HG02571 (cell line): Measurements from ENCODE around the gene SPSB1.

Source experiments
- ATAC-seq: cut with Tn5 transposase; IDR thresholded peaks from one replicate; pipeline ENCODE4 v1.9.1; 2021; ENCODE audit warnings: mild to moderate bottlenecking, moderate library complexity; ENCODE audit not compliant: unreplicated experiment

SPSB1 gene

DNA sequence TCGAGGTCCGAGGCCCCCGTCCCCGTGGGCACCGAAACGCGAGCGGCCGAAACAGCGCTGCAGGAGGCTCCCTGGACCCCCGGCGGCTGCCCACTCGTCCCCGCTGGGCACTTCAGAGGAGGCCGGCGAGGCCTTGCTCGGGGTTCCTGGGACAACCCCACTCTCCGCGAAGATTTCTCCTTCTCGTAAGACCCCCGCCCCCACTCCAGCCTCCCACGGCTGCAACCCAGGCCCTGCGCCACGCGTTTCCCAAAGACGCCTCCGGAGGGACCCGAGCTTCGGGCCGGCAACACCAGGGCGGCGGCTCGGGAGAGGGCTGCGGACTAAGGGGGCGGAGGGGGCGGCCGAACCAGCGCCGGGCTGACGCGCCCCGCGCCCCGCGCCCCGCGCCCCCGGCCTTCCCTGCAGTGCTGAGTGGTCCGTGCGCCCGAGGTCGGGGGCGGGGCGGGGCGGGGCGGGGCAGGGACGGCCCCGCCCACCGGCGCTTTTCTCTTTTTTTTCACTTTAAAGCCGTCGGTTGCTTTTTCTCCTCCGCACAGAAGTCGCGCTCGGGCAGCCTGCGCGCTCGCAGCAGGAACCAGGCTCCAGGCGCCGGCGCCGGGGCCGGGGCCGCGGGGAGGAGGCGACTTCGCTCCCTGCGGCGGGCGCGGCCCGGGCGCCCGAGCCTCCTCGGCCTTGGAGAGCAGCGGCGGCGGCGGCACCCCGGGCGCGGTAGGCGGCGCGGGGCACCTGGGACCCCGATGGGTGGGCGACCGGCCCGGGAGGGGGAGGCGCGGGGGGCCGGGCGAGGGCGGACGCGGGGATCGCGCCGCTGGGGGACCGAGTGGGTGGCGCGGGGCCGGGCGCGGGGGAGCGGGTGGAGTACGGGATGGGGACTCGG lies at the start of gene SPSB1:
Gene SPSB1 (plus strand): TSS at position 534 of the 880 bp plus-strand sequence. CDS start 62,998 bp downstream, outside the sequence.
- no peak for ATAC-seq

DNA sequence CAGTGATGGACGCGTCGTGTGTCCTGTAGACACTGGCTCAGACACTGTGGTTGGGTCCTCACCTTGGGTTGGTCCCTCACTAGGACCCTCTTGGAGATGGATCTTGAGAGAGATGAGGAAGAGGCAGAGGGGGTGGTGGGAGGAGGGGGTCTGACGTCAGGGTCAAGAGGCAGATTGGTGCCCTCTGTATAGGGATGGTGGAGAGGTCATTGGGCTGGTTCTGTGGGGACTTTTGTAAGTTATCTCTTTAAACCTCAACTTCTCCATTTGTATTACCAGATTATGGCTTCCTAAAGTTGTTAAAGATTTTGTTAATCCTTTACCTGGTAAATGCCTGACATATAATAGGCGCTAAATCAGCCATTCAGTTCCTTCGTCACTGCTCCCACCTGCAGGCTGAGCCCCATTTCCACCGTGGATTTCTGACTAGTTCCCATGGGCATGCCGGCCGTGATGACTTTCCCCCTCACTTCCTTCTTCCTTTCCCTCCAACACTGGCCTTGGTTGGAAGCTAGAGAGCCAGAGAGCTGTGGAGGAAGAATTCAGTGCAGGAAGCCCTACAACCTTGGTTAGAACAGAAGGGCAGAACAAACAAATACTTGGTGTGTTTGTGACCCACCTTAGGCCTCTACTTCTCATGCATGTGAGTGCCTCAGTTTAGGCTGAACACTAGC lies 49.5 kb upstream of the SPSB1 start:
- no peak for ATAC-seq

DNA sequence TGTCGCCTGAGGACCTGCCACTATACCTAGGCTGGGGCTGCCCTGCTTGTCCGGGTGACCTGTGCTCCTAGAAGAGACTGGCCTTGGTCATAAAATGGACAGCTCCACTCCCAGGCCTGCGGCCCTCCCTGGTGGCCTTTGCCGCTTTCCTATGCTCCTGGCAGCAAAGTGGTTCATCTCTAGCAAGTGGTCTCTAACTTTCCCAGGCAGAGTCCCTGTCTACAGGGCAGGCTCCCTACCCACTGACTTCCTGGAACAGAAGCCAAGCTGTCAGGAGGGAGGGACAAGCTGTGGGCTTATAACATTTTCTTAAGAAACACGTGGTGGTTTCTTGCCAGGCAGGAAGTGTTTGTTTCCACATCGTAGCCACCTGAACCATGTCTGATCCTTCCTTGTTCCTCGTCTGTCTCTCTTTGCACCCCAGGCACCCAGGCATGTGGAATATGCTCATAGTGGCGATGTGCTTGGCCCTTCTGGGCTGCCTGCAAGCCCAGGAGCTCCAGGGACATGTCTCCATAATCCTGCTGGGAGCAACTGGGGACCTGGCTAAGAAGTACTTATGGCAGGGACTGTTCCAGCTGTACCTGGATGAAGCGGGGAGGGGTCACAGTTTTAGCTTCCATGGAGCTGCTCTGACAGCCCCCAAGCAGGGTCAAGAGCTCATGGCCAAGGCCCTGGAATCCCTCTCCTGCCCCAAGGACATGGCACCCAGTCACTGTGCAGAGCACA lies 48.0 kb upstream of the SPSB1 start:
- ATAC-seq = no peak

DNA sequence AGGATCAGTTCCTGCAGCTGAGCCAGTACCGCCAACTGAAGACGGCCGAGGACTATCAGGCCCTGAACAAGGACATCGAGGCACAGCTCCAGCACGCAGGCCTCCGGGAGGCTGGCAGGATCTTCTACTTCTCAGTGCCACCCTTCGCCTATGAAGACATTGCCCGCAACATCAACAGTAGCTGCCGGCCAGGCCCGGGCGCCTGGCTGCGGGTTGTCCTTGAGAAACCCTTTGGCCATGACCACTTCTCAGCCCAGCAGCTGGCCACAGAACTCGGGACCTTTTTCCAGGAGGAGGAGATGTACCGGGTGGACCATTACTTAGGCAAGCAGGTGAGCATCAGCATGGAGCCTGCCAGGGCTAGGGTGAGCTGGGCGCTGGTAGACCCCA lies 47.5 kb upstream of the SPSB1 start:
- no peak for ATAC-seq

DNA sequence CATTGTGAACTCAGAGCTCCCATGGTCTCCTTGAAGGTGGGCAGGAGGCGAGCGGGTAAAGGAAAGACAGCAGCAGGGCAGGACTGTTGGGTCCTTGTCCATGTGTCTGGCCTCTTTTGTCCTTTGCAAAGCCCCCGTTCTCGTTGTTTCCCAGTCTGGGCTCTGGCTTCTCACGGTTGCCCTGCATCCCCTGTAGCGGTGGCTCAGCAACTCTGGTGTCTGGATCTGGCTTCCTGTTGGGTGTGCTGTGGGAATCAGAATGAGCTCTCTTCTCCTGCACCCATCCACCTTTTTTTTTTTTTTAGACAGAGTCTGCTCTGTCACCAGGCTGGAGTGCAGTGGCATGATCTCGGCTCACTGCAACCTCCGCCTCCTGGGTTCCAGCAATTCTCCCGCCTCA lies 47.0 kb upstream of the SPSB1 start:
- ATAC-seq = no peak

DNA sequence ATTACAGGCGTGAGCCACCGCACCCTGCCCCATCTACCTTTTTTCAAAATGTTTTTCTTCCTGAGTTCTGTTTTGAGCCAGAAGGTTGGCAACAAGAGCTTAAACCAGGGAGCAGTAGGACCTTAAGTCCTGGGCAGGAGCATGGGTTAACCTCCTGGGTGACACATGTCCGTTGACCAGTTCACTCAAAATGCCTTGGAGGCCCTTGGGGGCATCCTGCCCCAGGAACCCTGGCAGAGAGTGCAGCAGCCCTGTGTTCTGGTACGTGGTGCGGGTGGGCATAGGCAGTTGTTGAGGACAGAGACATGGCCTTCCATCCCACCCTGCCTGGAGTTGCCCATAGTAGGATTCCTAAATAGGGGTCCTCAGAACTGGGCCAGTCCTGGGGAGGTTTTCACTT lies 46.5 kb upstream of the SPSB1 start:
- ATAC-seq = no peak

DNA sequence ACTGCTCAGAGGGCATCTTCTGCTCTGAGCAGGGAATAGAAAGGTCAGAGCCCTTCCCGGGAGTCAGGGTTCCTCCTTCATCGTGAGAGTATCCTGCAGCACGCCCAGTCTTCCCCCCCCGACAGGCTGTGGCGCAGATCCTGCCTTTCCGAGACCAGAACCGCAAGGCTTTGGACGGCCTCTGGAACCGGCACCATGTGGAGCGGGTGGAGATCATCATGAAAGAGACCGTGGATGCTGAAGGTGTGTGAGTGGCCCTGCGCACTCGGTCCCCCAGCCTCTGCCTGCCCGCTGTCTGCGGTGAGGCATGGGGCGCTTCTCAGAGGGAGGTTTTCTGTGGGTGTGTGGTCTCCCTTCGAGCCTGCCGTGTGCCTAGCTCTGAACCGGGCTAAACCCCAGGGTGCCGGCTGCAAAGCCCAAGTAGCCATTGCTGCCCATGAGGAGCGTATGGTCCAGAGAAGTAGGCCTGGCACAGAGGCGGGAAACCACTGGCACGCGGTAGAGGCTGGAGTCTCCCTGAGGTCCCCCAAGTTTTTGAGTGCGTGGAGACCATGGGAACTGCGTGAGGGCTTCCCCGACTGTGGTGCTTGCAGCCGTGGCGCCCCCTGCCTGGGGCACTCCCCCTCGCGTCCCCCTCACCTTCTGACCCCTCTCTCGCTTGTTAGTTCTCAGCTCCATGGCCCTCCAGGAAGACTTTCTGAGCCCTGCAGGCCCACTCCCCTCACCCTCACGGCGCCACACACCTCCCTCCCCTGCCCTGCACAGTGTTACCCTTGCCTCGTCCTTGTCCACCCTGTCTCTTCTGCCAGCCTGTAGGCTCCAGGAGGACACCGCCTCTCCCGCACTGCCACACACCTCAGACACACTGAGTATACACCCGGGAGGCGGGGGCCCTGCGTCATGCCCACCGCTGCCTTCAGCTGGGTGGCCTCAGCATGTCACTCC lies 45.6 kb upstream of the SPSB1 start:
- no peak for ATAC-seq

DNA sequence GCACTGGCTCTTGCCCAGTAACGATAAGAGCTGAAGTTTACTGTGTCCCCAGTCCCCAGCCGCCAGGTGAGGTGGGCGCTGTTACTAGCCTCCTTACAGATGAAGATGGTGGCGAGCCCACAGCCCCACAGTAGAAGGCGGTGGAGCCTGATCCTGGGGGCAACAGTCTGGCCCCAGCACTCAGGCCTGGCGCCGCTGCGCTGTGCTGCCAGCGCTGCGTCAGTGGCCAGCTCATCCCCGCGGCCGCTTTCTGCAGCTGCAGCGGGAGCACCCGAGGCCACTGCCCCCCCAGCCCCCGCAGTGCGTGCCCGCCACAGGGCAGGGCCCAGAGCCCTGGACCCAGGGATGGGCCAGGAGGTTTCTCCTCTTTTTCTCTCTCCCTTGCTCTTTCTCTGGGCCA lies 44.8 kb upstream of the SPSB1 start:
- no peak for ATAC-seq

DNA sequence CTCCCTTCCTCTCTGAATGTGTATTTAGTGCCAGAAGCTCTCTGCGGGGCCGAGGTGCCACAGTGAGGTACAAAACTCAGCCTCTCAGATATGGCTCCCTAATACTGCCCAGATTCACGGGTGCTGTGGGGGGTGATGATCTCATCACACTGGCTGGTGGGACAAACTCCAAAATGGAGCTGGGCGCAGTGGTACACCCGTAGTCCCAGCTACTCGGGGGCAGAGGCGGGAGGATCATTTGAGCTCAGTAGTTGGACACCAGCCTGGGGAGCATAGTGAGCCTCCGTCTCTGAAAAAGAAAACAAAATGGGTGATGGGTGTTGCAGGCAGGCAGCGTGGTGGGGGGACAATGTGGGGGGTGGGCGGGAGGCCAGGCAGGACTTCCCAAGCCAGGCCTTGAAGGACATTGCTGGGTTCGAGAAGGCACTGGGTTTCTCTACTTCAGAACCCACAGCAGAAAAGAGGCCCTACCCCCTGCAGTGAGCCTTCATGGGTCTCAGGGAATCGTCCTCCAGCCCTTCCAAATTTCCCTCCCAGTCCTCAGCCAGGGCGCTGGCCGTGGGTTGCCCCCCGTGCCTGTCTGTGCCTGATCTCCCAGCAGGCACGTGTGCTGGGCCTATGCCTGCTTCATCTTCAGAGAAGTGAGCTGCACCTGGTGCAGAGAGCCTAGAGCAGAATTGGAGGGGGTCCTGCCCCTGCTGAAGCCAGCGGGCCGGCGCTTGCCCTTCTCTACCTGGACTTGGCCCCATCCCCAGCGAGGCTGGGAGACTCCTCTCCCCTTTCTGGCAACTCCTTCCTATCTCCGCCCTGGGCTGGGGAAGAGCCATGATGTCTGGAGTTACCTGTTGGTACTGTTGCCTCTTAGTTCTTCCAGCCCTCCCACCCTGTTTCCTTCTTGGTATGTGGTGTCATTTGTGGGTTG lies 44.1 kb upstream of the SPSB1 start:
- ATAC-seq = no peak

DNA sequence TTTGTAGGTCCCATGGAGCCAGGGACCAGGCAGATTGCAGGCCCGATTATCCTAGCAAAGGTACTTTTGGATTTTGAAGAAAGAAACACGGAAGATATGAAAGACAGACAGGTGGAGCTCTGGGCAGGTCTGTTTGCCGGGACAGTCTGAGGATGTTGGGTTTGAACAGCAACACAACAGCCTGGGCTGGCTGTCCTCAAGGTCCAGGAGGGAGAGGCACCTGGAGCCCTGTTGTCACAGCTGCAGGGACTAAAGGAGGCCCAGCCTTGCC lies 43.5 kb upstream of the SPSB1 start:
- ATAC-seq = no peak

DNA sequence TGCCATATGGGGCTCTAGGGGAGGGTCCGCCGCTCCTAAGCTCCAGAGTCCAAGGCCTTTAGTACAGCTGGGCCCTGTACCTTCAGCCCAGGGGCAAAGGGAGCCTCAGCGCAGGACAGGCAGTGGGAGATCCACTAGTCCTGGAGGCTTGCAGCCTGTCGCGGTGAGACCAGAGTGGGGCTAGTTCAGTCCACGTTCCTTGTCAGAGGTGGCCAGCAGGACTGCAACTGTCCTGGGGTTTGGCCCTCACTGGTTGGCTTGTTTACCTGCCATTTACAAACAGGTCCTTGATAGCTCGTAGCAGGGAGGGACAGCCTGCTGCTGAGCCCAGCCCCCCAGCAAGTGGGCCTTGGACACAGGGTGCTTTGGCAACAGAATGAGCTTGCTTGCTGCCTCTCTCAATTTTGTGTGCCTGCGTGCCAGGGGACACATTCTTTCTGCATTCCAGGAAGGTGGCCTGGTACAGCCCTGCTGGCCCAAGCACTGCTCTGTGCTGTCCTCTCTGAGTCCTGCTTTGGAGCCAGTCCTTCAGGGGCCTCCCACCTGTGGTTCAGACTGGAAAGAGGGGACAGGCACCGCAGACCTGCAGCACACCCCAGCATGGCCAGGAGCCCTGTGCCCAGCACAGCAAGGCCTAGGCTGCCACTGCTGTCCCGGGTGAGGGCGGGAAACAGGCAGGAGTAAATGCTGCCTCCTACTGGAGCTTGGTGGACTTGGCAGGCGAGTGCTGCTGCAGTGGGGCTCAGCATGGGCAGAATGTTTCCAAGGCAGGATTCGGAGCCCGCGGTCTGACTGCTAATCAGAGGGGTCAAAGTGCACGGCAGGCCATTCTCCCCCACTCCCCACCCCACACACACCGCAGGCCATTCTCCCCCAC lies 42.9 kb upstream of the SPSB1 start:
- ATAC-seq = no peak

DNA sequence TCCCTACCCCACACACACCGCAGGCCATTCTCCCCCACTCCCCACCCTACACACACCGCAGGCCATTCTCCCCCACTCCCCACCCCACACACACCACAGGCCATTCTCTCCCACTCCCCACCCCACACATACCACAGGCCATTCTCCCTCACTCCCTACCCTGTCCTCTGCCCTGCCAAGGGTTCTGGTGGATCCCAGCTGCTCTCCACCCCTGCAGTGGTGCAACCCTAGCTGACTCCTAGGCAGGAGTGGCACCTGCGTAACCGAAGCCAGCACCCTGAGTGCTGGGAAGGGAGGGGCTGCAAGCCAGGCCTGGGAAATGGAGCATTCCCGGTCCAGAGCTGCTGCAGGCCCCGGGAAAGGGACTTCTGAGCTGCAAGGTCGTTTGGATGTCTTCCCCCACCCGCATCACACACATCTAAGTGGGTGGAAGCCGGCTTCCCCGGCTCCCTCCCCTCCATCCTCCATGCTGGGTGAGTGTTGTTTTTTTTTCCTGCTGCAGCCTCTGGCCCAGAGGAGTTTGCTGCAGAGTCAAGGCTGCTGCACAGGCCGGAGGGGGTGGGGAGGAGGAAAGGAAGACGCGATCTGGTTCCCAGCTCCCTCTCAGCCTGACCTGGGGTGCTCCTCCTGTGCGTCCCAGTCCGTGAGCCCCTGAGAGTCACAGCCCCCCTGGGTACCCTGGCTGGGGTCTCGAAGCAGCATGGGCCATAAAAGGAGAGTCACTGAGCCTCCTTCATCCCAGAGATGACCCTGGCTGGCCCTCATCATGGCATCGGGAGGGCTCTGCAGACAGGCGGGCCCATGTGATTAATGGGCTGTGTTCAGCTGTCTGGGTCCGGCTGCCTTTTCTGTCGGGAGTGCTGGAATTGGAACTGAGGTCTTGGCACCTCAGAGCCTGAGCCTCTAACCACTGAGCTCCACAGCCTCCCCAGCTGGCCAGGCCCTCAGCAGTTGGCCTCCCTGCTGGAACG lies 42.0 kb upstream of the SPSB1 start:
- no peak for ATAC-seq

DNA sequence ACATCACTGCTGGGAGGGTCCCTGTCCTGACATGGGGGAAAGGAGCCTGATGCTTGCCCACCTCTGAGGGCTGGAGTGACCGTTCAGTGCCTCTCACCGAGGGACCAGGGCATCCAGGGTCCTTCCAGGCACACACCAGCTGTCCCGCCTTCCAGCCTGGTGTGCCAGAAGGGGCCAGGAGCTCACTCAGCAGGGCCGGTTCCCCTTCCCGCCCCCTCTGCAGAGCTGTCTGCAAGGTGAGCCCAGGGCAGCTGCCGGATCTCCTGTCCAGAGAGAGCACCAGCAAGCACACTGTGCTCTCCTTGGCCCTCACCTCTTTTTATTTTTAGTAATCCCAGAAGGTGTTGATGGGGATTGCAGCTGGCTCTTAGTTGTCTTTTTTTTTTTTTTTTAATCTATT lies 41.2 kb upstream of the SPSB1 start:
- no peak for ATAC-seq

DNA sequence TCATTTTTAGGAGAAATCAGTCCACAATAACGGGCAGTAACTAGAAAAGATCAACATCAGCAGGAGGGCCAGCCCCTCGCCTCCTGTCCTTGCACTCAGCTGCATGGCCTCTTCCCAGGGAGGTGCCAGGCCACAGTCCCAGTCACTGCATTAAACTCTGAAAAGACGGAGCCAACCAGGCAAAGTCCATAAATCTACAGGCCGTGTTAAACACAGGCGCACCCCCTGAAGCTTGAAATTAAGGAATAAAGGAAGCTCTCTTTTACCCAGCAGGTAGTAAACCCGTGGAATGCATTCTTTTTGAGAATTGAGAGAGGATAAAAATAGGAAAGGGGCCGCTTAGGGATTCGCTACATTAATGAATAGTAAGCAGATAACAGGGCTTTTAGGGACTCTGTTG lies 39.7 kb upstream of the SPSB1 start:
- no peak for ATAC-seq

DNA sequence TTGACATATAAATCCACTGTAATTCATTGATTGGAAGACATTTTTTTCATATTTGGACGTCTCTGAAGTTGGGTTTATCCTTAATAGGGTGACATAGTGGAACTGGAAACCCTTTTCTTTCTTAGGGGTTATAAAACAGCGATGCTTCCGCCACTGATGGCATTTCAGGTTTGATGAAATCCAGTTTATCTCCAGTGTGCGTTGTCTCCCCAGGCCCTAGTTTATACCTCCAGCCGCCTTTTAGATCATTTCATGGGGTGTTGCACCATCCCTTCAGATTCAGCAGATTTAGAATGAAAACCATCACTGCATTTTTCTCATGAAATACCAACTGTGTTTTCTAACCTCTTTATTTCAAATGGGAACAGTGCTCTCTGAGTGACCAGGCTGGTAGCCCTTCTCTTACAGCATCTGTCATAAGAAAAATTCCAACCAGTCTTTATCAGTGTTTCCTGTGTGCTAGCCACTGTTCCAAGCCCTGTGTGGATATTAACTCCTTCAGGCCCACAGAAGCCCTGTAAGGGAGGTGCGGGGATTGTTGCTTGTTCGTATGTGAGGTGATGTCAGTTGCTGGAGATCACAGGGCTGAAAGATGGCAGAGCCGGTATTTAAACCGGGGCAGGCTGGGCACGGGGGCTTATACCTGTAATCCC lies 39.1 kb upstream of the SPSB1 start:
- ATAC-seq = no peak

DNA sequence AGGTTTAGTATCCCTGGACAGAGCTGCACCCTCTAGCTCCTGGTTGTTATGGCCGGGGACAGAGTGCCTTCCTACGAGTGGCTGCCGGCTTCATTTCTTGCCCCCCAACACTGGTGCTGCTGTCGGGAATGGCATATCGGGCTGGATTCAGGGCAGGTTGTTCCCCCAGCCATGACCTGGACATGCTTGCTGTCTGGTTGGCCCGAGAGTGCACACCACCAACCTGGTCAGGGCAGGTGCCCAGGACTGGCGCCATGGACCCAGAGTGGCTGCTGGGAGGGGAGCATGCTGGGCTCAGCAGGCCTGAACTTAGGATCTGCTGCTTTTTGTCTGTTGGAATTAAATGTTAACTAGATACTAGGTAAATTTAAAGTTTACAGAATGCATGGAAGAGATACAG lies 36.4 kb upstream of the SPSB1 start:
- ATAC-seq = no peak

DNA sequence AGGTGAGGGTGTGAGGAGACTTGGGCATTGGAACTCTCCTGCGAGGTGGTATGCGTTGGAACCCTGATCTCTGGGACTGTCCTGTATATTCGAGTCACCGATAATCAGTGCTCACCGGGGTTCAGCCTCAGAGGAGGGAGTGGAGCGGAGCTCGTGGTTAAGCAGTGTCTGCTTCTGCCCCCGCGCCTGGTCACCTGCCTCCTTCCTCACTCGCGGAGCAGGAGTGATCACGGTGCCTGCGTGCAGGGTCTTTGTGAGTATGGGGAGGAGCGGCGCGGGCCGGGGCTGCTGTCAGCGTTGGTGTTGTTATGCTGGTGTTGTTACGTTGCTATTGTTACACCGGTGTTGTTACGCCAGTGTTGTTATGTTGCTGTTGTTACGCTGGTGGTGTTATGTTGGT lies 34.8 kb upstream of the SPSB1 start:
- ATAC-seq = no peak
